T-helper 1 cell treated with Interleukin-12 subunit alpha and Interleukin-12 subunit beta and Interleukin-4 antibody, amounts not matched to agents 30 ng/mL and 1 ng/mL, for 36 hours (primary cell): ENCODE results near the gene EGFLAM. TPM values are rescaled to one million over a fixed set of nuclear protein-coding genes. Genes with fewer than 3 reads are reported as not detected.

Experiments used
- intact Hi-C: fragments of 100-400 bp; cut with micrococcal nuclease; formaldehyde crosslinking; loops from one replicate; pipeline ENCODE4 v1.15.1; 2024
- total RNA-seq: library from RNA; stranded (reverse); gene quantifications from 2 replicates; pipeline ENCODE4 v1.2.3, GENCODE V29; 2022

Gene EGFLAM
- total RNA-seq, result not detected in 2 replicates

DNA sequence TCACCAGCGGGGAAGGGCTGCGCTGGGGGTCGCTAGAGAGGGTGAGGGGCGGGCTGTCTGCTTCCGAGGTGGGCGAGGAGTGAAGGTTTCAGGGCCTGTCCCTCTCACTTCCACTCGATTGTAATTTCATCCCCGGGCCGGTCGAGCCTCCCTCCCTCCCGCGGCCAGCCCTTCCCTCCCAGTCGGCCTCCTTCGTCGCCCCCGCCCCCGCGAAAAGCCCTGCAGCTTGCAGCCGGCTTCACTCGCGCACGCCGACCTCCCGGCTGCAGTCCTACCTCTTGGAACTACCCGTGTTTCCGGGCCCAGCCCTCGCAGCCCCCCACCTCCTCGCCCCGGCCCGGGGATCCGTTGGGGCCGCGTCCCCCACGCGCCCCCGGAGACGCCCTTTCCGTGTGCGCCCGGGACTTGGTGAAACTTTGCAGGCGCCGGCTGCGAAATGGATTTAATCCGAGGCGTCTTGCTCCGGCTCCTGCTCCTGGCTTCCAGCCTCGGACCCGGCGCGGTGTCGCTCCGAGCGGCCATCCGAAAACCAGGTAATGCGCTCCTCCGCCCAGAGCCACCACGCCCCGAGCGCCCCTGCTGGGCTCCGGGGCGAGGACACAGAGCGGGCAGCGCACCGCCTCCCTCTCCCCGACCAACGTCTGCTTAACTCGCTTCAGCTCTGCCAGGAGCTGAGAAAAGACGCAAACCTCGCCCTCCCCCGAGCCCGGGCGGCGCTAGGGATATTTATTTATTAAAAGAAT lies at the start of gene EGFLAM:
EGFLAM (plus strand) TSS at position 241 of the 743 bp plus-strand sequence; CDS start at position 437, 196 bp downstream.
- intact Hi-C loops, result no loop called here

DNA sequence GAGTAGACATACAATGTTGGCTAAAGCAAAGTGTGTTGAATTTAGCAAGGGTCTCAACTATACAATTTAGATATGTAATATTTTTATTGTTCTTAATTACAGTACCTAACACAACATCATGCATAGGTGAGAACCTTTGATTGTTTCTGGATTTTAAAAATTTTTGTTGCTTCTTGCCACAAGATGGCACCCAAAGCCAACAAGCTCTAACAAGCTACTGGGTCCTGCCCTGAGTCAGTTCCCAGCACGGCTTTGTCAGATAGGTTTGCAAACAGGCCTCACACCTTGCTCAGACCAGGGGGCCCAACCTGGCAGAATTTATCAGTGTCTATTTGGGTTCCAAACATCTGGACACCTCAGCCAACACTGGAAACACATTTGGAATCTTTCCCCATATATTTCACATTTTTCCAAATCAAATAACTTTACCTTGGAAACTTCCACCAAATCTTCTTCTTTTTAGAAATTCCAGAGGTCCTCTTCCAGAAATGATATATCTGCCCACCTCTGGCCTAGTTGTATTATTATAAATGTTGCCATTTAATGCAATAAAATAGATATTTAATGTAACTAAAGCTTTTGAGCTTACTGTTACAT lies 49.5 kb upstream of the EGFLAM start:
- intact Hi-C loops, result no loop called here

DNA sequence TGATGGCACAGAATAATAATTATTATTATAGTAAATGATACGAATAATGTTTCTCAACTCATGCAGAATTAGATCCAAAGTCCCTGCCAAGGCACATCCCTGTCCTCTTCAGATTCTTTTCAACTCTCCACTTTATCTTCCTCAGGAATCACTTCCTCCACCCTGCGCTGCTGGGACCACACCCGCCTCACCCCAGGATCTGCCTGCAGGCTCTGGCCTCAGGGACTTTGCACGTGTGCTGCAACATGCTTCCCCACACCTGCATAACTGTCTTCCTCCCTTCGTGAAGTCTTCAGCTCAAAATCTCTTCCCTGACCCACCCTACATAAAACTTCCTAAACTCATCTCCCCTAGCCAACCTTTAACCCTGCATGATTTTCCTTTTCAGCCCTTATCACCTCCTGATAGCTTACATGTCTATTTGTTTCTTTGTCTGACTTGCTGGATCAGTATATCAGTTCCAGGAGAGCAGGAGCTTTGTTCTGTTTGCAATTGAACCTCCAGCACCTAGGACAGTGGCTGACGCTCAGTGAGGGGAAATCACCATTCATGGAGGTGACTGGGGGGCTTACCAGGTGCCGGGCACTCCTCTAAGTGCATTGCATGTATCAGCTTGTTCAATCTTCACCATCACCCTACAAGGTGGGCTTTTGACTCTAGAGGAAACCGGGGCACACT lies 47.5 kb upstream of the EGFLAM start:
- intact Hi-C loops, result no loop called here

DNA sequence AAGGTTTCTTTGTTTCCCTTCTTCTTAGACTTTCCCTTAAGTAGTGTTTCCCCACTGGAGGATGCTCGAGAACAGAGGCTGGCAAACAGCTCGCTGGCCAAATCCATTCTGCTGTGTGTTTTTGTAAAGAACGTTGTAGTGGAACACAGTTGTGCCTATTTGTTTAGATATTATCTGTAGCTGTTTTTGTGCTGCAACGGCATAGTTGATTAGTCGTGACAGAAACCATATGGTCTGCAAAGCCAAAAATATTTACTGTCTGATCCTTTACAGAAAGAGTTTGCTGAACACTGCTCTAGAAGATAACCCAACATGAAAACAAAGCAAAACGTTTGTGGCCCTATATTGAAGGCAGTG lies 47.0 kb upstream of the EGFLAM start:
- intact Hi-C loops, result no loop called here

DNA sequence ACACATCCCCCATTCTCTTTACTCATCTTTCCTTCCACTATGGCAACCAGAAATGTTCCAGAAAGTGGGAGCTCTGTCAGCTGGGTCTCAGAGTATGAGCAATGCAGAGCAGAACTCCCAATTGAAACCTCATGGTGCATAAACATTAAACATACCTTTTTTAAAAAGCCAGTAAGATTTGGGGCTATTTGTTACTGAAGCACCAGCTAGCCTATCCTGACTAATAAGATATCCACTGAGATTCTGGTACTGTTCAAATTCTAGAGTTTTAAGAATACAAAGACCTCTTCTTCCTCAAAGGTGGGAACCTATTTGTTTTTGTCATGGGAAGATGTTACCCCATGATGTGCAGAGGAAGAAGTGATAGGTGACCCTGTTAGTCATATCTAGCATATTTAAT lies 46.1 kb upstream of the EGFLAM start:
- intact Hi-C loops, result no loop called here

DNA sequence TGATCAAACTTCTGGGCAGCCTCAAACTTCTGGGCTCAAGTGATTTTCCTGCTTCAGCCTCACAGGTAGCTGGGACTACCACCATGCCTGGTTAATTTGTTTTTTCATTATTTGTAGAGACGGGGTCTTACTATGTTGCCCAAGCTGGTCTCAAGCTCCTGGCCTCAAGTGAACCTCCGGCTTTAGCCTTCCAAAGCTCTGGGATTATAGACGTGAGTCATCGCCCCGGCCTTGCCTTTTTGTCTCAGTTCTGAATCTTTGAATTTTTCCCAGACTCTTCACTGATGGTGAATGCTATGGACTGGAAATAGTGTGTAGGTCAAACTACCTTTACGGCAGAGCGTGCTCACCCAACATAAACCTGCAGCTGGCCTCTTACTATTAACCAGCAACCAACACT lies 32.3 kb upstream of the EGFLAM start:
- intact Hi-C loops, result no loop called here

DNA sequence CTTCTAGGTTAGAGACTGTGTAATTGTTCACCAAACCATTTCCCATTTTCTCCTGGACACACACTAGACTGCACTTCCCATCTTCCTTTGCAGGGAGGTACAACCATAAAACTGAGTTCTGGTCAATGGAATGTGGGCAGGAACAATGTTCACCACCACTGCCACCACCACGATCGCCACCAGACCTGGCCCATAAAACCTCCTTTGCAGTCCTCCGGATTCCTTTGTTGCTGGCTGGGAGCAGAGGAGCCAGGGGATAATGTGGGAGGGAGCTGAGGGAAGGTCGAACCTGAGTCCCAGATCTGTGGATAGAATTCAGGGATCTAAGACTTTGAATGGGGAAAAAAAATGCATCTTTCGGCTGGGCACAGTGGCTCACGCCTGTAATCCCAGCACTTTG lies 29.4 kb upstream of the EGFLAM start:
- intact Hi-C loops, result no loop called here

DNA sequence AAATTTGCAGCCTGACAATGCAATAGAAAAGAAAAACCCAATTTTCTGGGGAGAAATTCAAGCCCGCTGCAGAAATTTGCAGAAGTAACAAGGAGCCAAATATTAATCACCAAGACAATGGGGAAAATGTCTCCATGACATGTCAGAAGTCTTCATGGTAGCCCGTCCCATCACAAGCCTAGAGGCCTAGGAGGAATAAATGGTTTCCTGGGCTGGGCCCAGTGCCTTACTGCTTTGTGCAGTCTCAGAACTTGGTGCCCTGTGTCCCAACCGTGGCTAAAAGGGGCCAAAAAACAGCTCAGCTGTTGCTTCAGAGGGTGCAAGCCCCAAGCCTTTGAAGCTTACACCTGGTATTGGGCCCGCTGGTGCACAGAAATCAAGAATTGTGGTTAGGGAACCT lies 23.6 kb upstream of the EGFLAM start:
- intact Hi-C loops, result no loop called here

DNA sequence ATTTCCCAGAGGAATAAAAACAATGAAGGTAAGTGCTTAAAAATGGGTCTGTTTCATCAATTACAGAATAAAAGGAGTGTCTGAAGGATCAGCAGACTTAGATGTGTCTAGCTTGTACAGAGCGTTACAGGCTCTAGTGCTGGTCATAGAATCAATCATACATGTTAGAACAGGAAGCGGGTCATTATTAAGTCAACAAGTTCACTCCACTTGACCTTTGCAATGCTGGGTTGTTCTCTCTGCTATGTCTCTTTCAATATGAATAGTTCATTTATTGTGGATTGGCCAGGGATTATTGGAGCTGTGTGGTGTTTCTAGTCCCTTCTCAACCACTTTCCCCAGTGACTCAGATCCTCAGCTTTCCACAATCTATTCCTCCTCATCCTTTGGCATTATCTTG lies 20.7 kb upstream of the EGFLAM start:
- intact Hi-C loops, result no loop called here

DNA sequence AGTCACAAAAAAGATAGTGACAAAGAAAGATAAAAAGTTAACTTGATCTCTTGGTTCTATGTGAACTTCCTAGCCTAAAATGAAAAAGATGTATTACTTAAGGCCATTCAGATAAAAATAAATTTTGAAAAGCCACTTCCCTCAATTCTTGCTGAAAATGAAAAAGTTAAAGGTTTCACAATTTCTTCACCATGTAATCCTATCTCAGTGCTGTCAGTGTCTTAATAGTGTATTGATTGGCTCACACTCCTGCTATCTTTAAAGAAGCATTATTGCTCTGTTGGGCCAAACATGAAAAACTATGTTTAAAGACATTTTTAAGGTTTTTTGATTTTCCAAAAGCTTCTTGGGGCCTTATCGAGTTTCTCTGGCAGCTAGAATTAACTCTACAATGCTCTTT lies 18.1 kb upstream of the EGFLAM start:
- intact Hi-C loops, result no loop called here

DNA sequence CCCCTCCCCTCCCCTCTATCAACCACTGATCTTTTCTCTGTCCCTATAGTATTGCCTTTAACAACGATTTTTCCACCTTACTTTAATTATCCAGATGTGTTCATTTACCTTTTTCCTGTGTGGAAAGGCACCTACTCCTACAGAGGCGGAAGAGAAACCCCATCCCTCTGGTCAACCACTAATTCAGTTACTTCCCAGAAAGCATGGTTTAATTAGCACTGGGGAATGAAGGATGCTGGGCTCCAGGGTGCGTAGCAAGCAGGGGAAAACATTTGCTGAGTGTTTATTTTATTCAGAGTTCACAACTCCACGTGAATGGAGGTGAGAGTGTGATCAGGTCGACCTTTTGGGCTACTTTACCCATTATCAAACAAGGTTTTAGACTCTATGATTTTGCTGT lies 16.7 kb upstream of the EGFLAM start:
- intact Hi-C loops, result no loop called here

DNA sequence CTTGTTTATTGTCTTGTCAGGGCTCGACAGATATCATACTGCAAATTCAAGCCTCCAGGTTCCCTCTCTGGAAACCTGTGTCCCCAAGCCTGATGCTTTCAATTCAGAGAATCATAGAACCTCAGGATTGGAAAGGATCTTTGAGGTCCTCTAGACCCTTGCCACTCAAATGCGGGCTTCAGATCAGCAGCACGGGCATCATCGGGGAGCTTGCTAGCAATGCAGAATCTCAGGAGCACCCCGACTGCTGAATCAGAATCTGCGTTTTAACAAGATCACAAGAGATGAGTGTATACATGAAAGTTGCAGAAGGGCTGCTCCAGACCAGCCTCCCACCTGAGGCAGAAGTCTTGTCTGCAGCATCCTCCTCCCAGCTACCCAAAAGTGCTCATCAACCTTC lies 13.1 kb upstream of the EGFLAM start:
- intact Hi-C loops, result no loop called here

DNA sequence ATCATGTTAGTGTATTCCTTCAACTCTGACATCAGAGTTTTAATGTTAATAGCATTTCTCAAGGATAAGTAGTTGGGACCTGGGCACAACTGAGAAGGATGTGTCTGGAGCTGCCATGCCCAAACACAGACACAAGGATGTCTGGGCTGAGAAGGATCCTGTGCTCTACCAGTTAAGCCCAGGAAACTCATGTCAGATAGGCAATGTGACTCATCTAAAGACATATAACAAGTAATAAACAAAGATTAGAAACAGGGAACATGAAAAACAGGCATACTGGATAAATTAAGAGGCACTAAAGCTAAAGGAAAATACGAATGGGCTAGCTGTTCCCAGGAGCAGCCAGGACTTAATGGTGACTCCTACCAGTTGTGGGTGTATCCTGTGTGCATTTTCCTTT lies 9.1 kb upstream of the EGFLAM start:
- intact Hi-C loops, result no loop called here

DNA sequence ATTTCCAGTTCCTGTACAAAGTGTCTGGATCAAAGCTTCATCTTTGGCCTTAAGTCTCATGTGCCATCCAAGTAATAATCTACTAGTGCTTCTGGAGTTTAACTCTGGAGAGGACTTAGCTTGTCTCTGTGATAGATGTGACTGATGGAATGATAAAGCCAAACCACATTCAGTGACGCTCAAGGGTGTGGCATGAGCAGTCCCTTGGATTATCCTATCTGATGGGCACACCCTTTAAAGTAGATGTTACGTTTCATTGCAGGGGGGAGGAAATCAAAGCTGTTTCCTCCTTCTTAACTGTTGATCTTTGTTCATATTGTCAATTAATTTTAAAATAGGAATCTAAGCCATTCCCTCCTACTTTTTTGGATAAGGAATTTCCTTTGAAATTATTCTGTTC lies 8.5 kb upstream of the EGFLAM start:
- intact Hi-C loops, result no loop called here

DNA sequence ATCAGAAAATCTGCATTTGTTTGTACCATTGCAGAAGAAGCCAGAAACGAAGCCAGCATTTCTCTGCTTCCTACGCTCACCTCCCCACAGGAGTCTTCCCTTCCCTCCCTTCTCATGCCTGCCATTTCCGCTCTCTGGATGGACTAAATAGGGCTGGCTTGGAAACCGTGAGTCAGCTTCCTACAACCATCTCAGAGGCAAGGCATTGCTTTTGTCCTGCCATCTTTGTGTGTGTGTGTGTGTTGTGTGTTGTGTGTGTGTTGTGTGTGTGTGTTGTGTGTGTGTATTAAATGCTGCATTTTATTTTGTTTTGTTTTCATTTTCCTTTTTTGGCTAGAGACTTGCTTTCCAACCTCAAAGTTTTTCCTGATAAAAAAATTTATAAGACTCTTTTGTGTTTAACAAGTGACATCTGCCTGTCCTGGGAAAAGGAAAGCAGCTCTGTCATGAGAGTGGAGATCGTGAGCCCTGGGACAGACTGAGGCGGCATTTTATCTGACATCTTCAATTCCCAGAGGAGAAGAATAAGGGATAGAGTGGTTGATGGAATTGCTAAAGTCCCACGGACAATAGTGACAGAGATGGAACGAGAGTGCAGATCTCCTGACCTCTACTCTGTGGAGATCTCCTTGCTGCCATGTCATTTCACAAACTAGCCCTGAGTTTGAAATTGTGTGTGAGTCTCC lies 7.5 kb upstream of the EGFLAM start:
- intact Hi-C loops, result no loop called here

DNA sequence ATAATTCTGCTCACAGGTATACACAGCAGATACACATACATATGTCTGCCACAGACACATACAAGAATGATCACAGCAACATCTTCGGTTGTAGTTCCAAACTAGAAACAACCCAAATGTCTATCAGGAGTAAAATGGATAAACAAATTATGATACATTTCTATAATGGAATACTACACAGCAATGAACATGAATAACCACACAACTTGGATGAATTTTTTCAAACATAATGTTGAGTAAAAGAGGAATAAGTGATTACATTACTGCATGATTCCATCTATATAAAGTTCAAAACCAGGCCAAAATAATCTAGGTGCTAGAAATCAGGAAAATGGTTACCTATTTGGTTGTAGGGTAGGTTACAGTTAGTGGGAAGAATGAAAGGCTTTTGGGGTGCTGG lies 4.6 kb upstream of the EGFLAM start:
- intact Hi-C loops, result no loop called here

DNA sequence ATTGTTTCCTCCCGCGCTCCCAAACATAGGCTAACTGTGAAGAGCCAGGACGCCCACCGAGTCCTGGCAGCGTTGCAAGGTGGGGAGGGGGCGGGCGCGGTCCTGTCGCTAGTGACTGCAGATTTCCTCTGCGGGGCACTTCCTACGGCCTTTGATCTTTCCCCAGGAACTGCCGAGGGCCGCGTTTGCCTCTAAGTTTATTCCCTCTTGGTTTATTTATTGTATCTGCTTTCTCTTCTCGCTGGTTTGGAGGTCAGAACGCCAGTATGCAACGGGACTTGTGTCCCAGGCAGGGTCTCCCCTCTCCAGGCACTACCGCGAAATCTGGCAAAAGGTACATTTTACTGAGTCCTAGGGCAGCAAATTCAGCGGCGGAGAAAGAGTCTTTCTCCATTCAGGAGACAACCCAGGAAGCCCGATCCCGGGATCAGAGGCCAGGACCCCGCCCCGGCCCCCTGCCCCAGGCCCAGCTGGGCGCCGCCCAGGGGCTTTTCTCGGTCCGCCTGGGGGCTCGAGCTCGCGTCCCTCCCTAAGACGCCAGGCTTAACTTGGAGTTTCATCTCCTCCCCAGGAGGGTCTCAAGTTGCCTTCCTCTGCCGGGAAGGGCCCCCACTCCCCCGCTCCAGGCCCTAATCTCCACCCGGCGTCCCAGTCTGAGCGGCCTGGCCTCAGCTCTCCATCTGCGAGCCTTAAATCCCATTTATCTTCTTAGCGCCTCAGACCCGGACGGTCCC lies 884 bp upstream of the EGFLAM start:
- intact Hi-C loops, result no loop called here

DNA sequence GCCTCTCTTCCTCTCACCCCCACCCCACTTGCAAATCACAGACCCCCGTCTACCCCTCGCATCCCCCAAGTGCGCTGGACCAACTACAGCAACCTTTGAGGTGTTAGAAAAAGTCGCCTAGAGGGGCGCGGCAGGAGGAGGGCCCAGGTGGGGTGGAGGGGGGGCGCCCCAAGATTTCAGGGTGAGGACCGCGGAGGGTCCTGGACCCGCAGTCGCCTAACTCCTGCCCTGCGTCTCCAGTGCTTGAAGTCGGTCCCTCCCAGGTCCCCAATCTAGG lies 379 bp upstream of the EGFLAM start:
- intact Hi-C loops, result no loop called here

DNA sequence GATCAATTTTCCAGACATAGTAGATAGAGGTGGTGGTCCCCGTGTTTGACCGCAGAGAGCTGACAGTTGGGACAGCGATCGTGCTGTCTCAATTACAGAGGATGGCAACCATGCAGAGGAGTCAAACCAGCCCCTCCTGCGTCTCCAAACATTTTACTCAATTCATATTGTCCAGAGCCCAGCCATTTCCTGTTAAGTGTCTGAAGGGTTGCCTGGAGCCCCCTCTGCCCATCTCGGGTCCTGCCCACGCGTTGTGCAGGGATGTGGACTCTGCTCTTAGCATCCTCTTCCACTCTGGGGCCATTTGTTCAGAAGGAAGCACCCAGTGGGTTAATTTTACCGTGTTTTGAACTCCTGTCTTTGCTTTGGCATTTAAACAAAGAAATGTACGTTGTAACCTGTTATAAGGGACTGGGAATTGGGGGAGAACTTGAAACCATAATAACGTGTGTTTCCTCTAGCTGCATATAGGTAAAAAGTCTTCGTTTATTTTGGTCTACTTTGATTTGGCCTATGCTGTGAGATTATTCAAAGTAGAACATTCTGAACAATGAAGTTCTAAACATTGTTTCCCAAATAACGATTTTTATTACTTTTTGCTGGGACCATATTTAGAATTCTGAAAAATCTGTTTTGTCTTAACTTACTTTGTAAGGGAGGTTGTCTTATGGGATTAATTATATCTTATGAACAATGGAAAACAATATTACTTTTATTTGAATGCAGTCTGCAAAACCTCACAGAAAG lies 876 bp downstream of the EGFLAM start:
- intact Hi-C loops, result no loop called here

DNA sequence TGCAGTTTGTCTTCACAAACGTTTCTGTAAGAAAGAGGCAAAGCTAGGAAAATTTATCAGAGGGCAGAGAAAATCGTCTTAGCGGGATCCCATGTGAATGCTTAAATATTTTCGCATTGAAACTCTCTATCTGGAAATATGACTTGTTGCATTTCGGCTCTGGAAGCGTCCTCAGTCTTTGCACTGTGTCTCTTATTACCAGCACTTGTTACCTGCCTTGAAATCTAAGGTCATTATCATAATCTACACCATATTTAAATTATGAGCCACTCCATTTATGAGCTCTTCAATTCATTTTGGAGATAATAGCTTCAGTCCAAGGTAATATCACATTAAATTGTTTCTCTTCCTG lies 1.4 kb downstream of the EGFLAM start:
- intact Hi-C loops, result no loop called here

DNA sequence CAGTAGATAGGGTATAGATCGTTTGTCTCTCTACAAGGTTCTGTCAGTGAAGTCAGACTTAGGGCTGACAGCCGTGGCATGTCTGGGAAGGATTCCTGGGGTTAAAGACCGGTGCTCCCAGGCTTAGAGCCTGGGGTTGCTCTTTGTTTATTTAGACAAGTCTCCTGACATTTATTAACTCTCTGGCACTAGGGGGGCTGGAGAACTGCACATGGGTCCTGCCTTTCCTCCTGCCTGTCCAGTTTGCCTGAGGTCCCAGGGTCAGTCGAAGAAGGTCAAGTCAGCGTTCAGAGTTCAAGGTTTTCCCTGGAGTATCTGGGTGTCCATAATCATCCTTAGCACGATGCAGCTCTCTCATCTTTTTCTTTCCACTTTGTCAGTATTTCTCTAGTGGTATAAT lies 5.6 kb downstream of the EGFLAM start:
- intact Hi-C loops, result loop anchor here (2.0 kb wide), 1 partner anchor 547 kb away; no protein-coding TSS in a partner anchor
